Effector memory CD4-positive, alpha-beta T cell (primary cell): Measurements from ENCODE around the gene FLNB.
"Not testable (repeated sequence)": the region's sequence is repeated elsewhere in the genome, so short reads cannot be mapped to it uniquely, and the experiment has no call there.

ENCODE experiments used
- DNase-seq, 3 donors: peaks; one replicate each; pipeline ENCODE4 v3.0.0-alpha.2; 2020
- H3K27ac ChIP-seq: 2 replicates; pipeline ENCODE4 v1.7.0; 2013; ENCODE audit warnings: mild to moderate bottlenecking, low read length, moderate library complexity; ENCODE audit not compliant: insufficient read depth, poor library complexity, severe bottlenecking
- H3K27me3 ChIP-seq: replicated peaks from 2 replicates; pipeline ENCODE4 v1.7.0; 2013; ENCODE audit warnings: mild to moderate bottlenecking, low read length; ENCODE audit not compliant: insufficient read depth, control insufficient read depth, poor library complexity, severe bottlenecking
- H3K36me3 ChIP-seq: 2 replicates; pipeline ENCODE4 v1.7.0; 2013; ENCODE audit warnings: mild to moderate bottlenecking, low read length, moderate library complexity; ENCODE audit not compliant: control insufficient read depth, insufficient read depth
- H3K4me1 ChIP-seq: 2 replicates; pipeline ENCODE4 v1.7.0; 2013; ENCODE audit warnings: low read length, mild to moderate bottlenecking; ENCODE audit not compliant: control insufficient read depth, insufficient read depth, poor library complexity, severe bottlenecking
- H3K4me3 ChIP-seq: 2 replicates; pipeline ENCODE4 v1.7.0; 2013; ENCODE audit warnings: low read length, low read depth, mild to moderate bottlenecking; ENCODE audit not compliant: insufficient read depth, poor library complexity, severe bottlenecking
- H3K9me3 ChIP-seq: 2 replicates; pipeline ENCODE4 v1.7.0; 2013; ENCODE audit warnings: mild to moderate bottlenecking, low read length, moderate library complexity; ENCODE audit not compliant: control insufficient read depth

The FLNB gene

GRCh38 chr3:57982561-57983243, 25.5 kb upstream of the FLNB start:
- peaks cover 10% of the 10 kb centered on the region for H3K4me1 ChIP-seq
- DNase-seq = no peak
- no peaks in the 10 kb centered on the region for H3K36me3 ChIP-seq
- no peaks in the 10 kb centered on the region for H3K27me3 ChIP-seq
- no peak overlapping the region for H3K27ac ChIP-seq
- no peak overlapping the region for H3K4me3 ChIP-seq
- no peaks in the 10 kb centered on the region for H3K9me3 ChIP-seq

GRCh38 chr3:57983734-57984518, 24.3 kb upstream of the FLNB start:
- Histone ChIP-seq H3K4me1 (peaks cover 10% of the 10 kb centered on the region), H3K27me3 (no peaks in the 10 kb centered on the region), H3K4me3 (no peak overlapping the region), H3K27ac (no peak overlapping the region), H3K36me3 (no peaks in the 10 kb centered on the region), H3K9me3 (no peaks in the 10 kb centered on the region)
- DNase-seq = no peak

DNA sequence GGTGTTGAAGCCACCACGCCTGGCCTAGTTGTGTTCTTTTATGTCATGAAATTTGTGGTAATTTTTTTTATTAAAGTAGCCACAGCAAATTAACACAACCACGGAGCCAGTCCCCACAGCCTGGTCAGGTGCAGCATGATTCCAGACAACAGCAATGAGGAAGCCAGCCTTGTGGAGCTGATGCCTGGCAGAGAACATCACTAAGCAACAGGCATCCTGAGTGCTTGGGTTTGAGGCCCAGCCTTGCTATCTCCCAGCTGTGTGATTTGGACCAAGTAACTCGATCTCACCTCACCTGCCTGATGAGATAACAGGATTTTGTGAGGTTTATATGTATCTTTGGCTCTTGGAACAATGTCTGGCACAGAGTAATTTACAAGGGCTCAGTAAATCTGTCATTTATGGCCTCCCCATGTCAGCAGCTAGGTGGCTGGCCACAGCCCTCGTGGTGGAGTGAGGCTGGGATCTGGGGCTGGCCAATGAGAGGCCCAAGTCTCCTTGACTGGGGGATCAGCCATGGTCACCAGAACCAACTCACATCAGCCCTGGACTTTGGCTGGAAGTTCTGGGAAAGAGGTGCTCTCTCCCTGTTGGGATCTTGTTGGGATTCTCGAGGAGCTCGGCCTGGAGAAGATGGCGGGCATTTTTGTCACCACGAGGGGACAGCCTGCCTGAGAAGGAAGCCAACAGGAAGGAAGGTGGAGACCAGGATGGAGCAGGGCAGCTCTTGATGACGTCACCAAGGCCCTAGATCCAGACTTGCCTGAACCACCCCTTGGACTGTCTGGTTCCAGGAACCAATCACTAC, 22.8 kb upstream of the FLNB start:
- Histone ChIP-seq H3K4me1 (peaks cover 10% of the 10 kb centered on the region), H3K27me3 (no peaks in the 10 kb centered on the region), H3K4me3 (no peak overlapping the region), H3K36me3 (no peaks in the 10 kb centered on the region), H3K27ac (no peak overlapping the region), H3K9me3 (no peaks in the 10 kb centered on the region)
- no peak for DNase-seq

GRCh38 chr3:57985984-57986246, 22.3 kb upstream of the FLNB start:
- H3K9me3 ChIP-seq = no peaks in the 10 kb centered on the region
- no peak for DNase-seq
- H3K27ac ChIP-seq = no peak overlapping the region
- H3K27me3 ChIP-seq = no peaks in the 10 kb centered on the region
- peaks cover 10% of the 10 kb centered on the region for H3K4me1 ChIP-seq
- no peak overlapping the region for H3K4me3 ChIP-seq
- no peaks in the 10 kb centered on the region for H3K36me3 ChIP-seq

GRCh38 chr3:57986261-57986660, 22.0 kb upstream of the FLNB start:
- Histone ChIP-seq H3K4me1 (peaks cover 10% of the 10 kb centered on the region), H3K9me3 (no peaks in the 10 kb centered on the region), H3K27ac (no peak overlapping the region), H3K36me3 (no peaks in the 10 kb centered on the region), H3K4me3 (no peak overlapping the region), H3K27me3 (no peaks in the 10 kb centered on the region)
- no peak for DNase-seq

GRCh38 chr3:57989198-57989597, 19.0 kb upstream of the FLNB start:
- not testable (repeated sequence) for H3K4me1 ChIP-seq, H3K9me3 ChIP-seq, H3K4me3 ChIP-seq, H3K36me3 ChIP-seq, H3K27ac ChIP-seq, DNase-seq, H3K27me3 ChIP-seq

DNA sequence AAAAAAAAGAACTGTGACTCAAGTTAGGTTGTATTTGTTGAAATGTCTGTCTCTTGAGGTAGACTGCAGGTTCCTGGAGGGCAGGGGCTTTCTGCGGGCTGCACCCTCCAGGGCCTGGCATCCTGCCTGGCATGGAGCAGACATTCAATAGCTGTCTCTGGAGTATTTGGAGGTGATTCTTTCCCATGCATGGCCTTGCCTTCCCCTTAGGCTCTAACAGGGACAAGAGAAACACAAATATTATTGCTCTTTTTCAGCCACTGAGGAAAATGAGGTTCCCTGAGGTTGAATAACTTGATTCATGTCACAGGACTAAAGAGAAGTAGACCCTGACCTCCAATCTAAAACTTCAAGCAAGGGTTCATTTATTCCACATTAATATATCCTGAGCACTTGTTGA, 18.6 kb upstream of the FLNB start:
- no peak for DNase-seq
- Histone ChIP-seq H3K27ac (no peak overlapping the region), H3K4me3 (no peak overlapping the region), H3K27me3 (no peaks in the 10 kb centered on the region), H3K36me3 (no peaks in the 10 kb centered on the region), H3K4me1 (no peaks in the 10 kb centered on the region), H3K9me3 (no peaks in the 10 kb centered on the region)

DNA sequence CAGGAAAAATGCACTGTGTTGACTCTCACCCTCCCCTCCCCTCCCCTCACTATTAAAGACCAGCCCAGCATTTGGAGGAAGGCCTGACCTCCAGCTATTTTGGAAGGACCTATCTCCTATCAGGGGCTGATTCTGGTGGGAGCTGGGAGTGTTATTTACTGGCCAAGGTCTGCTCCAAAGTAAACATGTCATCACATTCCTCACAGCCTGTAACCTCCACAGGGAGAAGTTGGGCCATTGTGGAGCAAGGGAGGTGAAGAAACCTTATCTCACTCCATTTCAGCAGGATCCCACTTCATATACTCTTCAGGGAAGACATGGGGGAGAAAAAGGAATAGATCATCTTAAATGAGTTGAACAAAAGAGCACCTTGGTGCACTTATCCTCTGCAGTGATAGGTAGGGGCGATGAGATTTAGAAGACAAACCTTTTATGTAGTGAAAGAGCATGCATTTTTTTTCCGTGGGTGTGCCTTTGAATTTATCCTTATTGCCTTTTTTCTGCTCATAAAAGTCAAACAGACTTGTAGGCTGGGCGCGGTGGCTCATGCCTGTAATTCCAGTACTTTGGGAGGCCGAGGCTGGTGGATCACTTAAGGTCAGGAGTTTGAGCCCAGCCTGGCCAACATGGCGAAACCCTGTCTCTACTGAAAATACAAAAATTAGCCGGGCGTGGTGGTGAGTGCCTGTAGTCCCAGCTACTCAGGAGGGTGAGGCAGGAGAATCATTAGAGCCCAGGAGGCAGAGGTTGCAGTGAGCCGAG, 15.6 kb upstream of the FLNB start:
- no peak for DNase-seq
- Histone ChIP-seq H3K27ac (no peak overlapping the region), H3K4me3 (no peak overlapping the region), H3K36me3 (no peaks in the 10 kb centered on the region), H3K4me1 (no peaks in the 10 kb centered on the region), H3K27me3 (no peaks in the 10 kb centered on the region), H3K9me3 (no peaks in the 10 kb centered on the region)

DNA sequence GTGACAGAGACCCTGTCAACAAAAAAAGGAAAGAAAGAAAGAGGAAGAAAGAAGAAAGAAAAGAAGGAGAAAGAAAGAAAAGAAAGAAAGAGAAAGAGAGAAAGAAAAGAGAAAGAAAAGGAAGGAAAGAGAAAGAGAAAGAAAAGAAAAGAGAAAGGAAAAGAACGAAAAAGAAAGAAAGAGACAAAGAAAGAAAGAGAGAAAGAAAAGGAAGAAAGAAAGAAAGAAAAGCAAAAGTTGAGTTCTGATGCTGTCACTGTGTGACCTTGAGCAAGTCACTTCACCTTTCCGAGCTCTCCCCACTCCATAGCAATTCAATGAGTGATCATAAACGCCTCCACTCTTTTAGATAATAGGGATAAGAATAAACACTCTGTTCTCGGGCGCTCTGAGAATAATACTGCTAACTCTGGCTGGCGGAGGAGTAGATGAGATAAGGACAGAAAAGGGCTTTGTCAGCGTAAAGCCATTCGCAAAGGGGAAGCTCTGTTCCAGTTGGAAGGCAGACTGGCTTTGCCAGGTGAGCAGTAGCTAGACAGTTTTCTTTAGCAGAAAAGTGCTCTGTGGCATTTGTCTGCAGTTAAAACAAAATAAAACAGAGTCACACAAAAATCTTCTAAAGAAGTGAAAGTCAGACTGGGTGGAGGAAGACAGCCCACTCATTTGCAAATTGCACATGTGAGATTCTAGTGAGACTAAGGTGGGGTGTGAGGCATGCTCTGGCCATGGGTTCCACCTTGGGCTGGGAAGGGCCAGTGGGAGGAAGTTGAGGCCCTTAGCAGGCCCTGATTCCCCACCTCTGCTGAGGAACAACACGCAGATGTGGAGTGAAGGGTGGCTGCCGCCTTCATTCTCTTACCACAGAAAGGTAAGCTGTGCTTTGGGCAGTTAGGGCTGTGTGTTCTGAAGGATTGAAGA, 9.6 kb upstream of the FLNB start:
- no peaks in the 10 kb centered on the region for H3K36me3 ChIP-seq
- no peaks in the 10 kb centered on the region for H3K4me1 ChIP-seq
- no peak overlapping the region for H3K4me3 ChIP-seq
- no peaks in the 10 kb centered on the region for H3K9me3 ChIP-seq
- DNase-seq = no peak
- no peaks in the 10 kb centered on the region for H3K27me3 ChIP-seq
- H3K27ac ChIP-seq = no peak overlapping the region
